Measurements from ENCODE around the gene GSTA5. TPM values are rescaled to one million over a fixed set of nuclear protein-coding genes. Genes with fewer than 3 reads are reported as not detected.
"Not testable (repeated sequence)": the region's sequence is repeated elsewhere in the genome, so short reads cannot be mapped to it uniquely, and the experiment has no call there.

GSTA5 gene
- total RNA-seq, 1 experiment from 2014 or later = not detected

- DNase-seq (ENCODE audit: low read depth, low spot score) (no peak), ATAC-seq (no peak)
- Histone ChIP-seq H3K9me2 (ENCODE audit: insufficient read depth) (no peaks in the 10 kb centered on the region), H3K9me3 (ENCODE audit: control insufficient read depth in 1 of 2, insufficient read depth in 1 of 2, low read depth in 1 of 2, low read length in 2 of 2) (no peaks in the 10 kb centered on the region), H3K79me2 (ENCODE audit: insufficient read depth, low read length) (no peaks in the 10 kb centered on the region), H3K4me3 (replicated peaks in 1 of 2; ENCODE audit: low read depth in 1 of 2, low read length in 2 of 2) (no peak overlapping the region), H3K36me3 (ENCODE audit: control insufficient read depth in 1 of 2, insufficient read depth in 2 of 2, low read length in 2 of 2) (no peaks in the 10 kb centered on the region), H4K20me1 (ENCODE audit: insufficient read depth) (no peaks in the 10 kb centered on the region), H3K4me2 (ENCODE audit: low read length) (no peak overlapping the region), H3K4me1 (ENCODE audit: control insufficient read depth in 1 of 2, insufficient read depth in 2 of 2, low read length in 2 of 2) (peaks cover 0 to 2% of the 10 kb centered on the region in 2 experiments; a peak in 2 of 4 replicates), H3K9ac (ENCODE audit: low read length) (no peak overlapping the region), H3K27me3 (ENCODE audit: insufficient read depth, low read length) (no peaks in the 10 kb centered on the region; the same call in none of the 2 replicates), H2AFZ (ENCODE audit: low read depth, low read length, poor library complexity, severe bottlenecking) (no peak overlapping the region), H3K27ac (ENCODE audit: low read depth, low read length) (no peak overlapping the region)
- ChIA-PET RAD21 (ENCODE audit: low non-redundant PET in 1 of 2, low total read pairs in 2 of 2, uncharacterized antibody in 2 of 2, unreplicated experiment in 2 of 2) (no interaction called here), CTCF (interaction anchor here (0.5 kb wide), 1 partner anchor 258 kb away, joined by 3 read pairs; no protein-coding TSS in a partner anchor), POLR2A (no interaction called here)
- intact Hi-C loops (cut with micrococcal nuclease) = no loop called here
- TF ChIP-seq ELF1 (IDR thresholded peaks at IDR 0.05; ENCODE audit: borderline replicate concordance, low read depth) = no peak
- no peak for TF ChIP-seq JUND (IDR thresholded peaks at IDR 0.05)
- no peak for TF ChIP-seq REST (IDR thresholded peaks at IDR 0.05; ENCODE audit: low read depth)
- TF ChIP-seq, protein P1, sequence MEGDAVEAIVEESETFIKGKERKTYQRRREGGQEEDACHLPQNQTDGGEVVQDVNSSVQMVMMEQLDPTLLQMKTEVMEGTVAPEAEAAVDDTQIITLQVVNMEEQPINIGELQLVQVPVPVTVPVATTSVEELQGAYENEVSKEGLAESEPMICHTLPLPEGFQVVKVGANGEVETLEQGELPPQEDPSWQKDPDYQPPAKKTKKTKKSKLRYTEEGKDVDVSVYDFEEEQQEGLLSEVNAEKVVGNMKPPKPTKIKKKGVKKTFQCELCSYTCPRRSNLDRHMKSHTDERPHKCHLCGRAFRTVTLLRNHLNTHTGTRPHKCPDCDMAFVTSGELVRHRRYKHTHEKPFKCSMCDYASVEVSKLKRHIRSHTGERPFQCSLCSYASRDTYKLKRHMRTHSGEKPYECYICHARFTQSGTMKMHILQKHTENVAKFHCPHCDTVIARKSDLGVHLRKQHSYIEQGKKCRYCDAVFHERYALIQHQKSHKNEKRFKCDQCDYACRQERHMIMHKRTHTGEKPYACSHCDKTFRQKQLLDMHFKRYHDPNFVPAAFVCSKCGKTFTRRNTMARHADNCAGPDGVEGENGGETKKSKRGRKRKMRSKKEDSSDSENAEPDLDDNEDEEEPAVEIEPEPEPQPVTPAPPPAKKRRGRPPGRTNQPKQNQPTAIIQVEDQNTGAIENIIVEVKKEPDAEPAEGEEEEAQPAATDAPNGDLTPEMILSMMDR (IDR thresholded peaks at IDR 0.05 in 2 of 3, conservative IDR thresholded peaks at IDR 0.05 in 1 of 3; ENCODE audit: borderline replicate concordance in 1 of 3, insufficient read depth in 1 of 3, low read depth in 2 of 3, low read length in 2 of 3) = no peak
- TF ChIP-seq CBX3 (IDR thresholded peaks at IDR 0.05; ENCODE audit: low read depth) = no peak
- no peak for TF ChIP-seq ATF3 (IDR thresholded peaks at IDR 0.05)
- no peak for TF ChIP-seq EZH2 (IDR thresholded peaks at IDR 0.05)
- no peak for TF ChIP-seq POLR2A (IDR thresholded peaks at IDR 0.05; ENCODE audit: borderline replicate concordance, extremely low read depth, insufficient read depth, insufficient read length)
- TF ChIP-seq ZFX (IDR thresholded peaks at IDR 0.05) = no peak
- TF ChIP-seq SIN3A (IDR thresholded peaks at IDR 0.05; ENCODE audit: low read depth) = no peak
- TF ChIP-seq EZH2phosphoT487 (IDR thresholded peaks at IDR 0.05; ENCODE audit: borderline replicate concordance) = no peak
- no TSS peak for BruUV-seq (replicated peaks)
Observed at GRCh38 chr6:52871621-52872020, 31.0 kb upstream of the GSTA5 start.

DNA sequence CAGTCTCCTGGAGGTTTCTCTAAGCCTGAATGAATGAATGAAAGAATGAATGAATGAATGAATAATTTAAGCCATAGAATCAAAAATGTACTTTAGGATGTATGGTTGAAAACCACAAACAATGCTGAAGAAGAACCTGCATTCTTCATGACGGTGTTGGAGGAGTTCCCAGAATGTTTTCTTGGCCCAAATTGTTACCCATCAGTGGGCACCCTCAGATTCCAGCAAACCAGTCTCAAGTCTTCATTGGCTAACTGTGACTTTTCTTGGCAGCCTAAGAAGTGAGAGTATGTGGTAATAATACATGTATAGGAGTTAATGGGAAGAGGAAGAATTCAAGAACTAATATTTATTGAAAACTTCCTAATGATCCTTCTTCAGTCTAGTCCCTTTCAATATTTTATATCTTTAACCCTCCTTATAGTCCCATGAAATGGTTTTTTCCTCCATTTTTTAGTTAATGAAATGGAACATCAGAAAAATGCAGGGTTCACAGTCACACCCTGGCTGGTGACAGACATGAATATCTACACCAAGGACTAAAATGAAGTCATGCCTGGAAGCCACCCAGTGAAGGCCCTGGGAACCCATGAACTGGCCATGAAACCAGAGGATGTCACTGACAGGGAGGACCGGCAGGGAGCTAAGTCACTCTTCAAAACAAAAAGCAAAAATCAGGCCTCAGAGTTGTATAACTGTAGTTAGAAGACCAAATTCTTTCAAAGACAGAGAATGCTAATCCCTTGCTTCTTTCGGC is 29.9 kb upstream of the GSTA5 start:
- H3K9ac ChIP-seq (ENCODE audit: low read length); RAD21 ChIA-PET (ENCODE audit: low non-redundant PET in 1 of 2, low total read pairs in 2 of 2, uncharacterized antibody in 2 of 2, unreplicated experiment in 2 of 2); H3K4me2 ChIP-seq (ENCODE audit: low read length); H3K4me3 ChIP-seq (replicated peaks in 1 of 2; ENCODE audit: low read depth in 1 of 2, low read length in 2 of 2); H3K4me1 ChIP-seq (ENCODE audit: control insufficient read depth in 1 of 2, insufficient read depth in 2 of 2, low read length in 2 of 2); H3K27ac ChIP-seq (ENCODE audit: low read depth, low read length); H3K79me2 ChIP-seq (ENCODE audit: insufficient read depth, low read length); intact Hi-C loops (cut with micrococcal nuclease); DNase-seq (ENCODE audit: low read depth, low spot score); ATAC-seq; H3K27me3 ChIP-seq (ENCODE audit: insufficient read depth, low read length); H4K20me1 ChIP-seq (ENCODE audit: insufficient read depth); H2AFZ ChIP-seq (ENCODE audit: low read depth, low read length, poor library complexity, severe bottlenecking); H3K9me2 ChIP-seq (ENCODE audit: insufficient read depth); H3K9me3 ChIP-seq (ENCODE audit: control insufficient read depth in 1 of 2, insufficient read depth in 1 of 2, low read depth in 1 of 2, low read length in 2 of 2); BruUV-seq (replicated peaks); CTCF ChIA-PET; POLR2A ChIA-PET; H3K36me3 ChIP-seq (ENCODE audit: control insufficient read depth in 1 of 2, insufficient read depth in 2 of 2, low read length in 2 of 2): not testable (repeated sequence)
